Mesangial cell (primary cell): ENCODE data around the gene METTL25B. TPM values are rescaled to one million over a fixed set of nuclear protein-coding genes. Genes with fewer than 3 reads are reported as not detected.

Source experiments
- total RNA-seq: library from RNA; depleted of rRNA; stranded (reverse); fragments of >200 nt; gene quantifications from 2 replicates; pipeline ENCODE4 v1.2.3, GENCODE V29; 2015

Gene METTL25B
- total RNA-seq: 11.7 and 17.1 TPM in 2 replicates

DNA sequence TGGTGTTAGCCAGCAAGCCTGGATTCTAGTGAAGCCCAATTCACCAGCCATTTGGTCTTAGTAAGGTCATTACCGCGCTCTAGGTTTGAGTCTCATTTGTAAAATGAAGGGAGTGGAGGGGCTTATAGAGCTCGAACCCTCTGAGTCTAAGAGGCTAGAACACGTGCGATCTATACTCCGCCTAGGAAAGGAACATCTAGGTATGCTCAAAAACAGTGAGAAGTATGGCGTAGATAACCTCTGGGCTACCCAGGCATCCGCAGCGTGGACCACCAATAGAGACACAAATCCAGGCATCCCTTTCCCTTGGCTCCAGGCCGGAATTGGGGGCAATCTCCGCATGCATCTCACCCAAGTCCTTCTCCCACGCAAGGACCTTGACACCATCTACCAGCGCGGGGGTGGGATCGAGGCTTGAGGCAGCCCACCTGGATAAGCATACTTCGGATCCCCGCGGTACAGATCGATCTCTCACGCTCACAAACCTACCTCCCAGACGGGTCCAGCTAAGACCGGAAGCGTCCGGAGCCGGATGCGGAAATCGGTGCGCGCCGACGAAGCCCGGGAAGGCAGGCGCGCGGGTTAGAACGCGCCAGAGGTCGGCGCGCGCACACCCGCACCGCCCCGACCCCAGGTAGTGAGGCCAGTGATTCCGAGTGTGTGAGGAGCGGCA is at the start of gene METTL25B:
TSS of gene METTL25B (plus strand) at position 544 of the 673 bp plus-strand sequence. CDS start 636 bp downstream, outside the sequence.

DNA sequence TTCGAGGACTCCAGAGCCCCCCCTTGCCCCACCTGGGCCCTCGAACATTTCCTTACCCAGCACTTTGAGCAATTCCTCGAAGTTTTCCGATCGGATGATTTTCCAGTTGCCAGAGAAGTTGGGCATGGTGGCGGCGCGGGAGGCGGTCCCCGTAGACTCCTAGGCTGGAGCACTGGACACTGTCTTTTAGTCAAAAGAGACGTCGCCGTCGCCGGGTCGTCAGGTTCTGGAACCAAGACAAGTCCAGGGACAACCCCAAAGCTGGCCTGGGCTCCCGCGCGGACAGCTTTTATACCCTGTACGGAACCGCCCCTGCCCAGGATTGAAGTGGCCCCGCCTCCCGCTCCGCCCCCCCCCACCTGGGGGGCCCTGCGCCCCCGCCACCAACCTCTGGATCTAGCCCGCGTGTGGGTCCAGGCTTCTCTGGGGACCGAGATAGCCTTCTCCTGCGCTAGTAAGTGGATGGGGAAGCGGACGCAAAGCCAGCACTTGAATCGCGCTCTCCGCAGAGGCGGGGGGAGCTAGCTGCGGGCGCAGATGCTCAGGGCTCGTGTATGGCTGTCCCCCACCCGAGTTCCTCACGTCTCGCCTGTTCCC is 22.9 kb upstream of the METTL25B start, which contains the start of gene CRABP2:
TSS of gene CRABP2 (minus strand) at position 263 of the 597 bp plus-strand sequence. CDS start at position 126, 137 bp downstream.

GRCh38 chr1:156728599-156729462 is 562 bp downstream of the METTL25B start, which contains the start of gene ISG20L2:
TSS of gene ISG20L2 (minus strand) at chr1:156728766. CDS start at chr1:156727652, 1,114 bp downstream.

DNA sequence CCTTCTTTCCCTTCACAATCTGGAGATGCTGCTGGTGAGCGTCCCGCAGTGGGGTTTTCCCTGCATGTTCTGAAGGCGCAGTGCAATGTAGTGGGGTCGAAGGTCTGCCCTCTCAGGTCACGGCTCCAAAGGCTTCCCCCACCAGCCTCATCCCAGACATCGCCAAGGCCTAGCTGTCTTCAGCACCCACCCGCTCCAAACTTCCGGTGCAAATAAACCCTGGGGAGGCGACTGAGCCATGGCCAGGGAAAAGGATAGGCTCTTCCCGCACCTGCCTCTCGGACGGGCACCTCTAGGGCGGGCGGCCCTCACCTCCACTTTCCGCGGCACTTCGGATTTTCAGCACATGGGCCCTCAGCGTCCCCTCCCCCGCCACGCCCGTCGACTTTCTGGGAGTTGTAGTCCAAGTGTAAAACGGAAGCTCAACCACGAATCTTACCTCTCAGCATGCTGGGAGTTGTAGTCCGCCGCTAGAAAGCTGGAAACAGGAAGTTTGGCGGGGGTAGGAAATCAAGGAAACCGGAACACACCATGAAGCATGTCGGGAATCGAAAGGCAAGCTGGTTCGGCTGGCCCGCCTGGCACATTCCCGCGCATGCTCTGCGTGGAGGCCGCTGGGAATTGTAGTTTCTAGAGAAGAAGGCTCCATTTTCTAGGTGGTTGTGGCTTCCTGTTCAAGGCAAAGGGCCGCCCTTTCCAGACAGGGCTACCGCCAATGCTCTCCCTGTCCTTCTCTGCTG is 12.6 kb downstream of the METTL25B start, which contains the start of gene MRPL24:
TSS of gene MRPL24 (minus strand) at position 348 of the 740 bp plus-strand sequence. CDS start 2,384 bp downstream, outside the sequence.

DNA sequence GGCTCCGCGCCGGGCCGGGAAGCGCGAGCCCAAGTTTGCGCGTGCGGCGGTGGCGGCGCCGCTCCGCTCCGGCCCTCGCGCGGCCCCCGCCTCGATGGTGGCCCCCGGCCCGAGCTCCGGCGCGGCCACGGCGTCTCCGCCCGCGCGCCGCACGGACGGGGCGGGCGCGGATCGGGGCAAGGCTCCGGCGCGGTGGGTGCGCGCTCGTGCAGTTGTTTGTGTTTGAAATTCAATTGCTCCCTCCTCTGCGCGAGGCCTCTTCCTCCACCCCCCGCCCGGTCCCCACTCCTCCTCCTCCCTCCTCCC is 23.1 kb downstream of the METTL25B start, which contains the start of gene HDGF:
TSS of gene HDGF (minus strand) at position 225 of the 306 bp plus-strand sequence. CDS start 246 bp downstream, outside the sequence.

DNA sequence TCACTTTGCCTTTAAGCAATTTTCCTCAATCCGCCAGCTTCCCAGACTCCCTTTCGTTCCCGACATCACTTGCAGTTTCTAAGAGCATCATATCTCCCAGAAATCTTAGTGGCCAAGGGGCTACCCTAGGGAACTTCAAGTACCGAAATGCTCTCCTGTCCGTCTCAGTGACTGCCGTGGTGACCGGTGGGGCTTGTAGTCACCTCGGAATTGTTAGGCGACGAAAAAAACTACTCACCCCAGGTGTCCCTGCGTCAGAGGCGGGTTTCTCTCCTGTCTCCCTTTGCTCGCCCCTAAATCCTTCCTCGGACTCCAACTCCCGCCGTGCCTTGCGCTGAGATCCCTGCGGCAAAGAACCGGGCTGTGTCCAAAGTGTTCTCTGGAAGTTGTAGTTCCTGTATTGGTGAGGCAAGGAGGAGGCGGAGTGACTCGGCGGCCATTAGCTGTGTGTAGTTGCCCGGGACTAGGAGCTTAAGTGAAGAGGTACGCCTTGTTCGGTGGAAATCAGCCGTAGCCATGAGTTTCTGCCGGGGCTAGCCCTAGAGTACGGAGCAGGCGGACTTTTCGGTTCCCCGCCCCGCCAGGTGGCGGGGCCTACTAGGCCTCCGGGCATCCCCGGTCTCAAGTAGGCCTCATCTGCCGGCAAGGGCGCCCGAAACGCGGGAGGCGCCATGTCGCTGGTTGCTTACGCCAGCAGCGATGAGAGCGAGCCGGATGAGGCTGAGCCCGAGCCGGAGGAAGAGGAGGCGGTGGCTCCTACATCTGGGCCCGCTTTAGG is 39.0 kb downstream of the METTL25B start, which contains the start of gene PRCC:
TSS of gene PRCC (plus strand) at position 435 of the 778 bp plus-strand sequence. CDS start at position 672, 237 bp downstream.

Other genes with a start within 250 kb of the METTL25B start
- 16.5 and 30.7 TPM in 2 replicates for gene MEF2D, start 227.7 kb upstream of the METTL25B start, total RNA-seq
- 5.2 and 71.4 TPM in 2 replicates for gene IQGAP3, start 155.9 kb upstream of the METTL25B start, total RNA-seq
- gene TTC24, start 148.7 kb upstream of the METTL25B start, total RNA-seq: not detected in 2 replicates
- 116 and 139 TPM in 2 replicates for gene NAXE, start 136.7 kb upstream of the METTL25B start, total RNA-seq
- gene GPATCH4, start 127.0 kb upstream of the METTL25B start, total RNA-seq: 12.7 and 18.6 TPM in 2 replicates
- 0.25 TPM in 1 of 2 replicates, not detected in the other for gene HAPLN2, start 109.1 kb upstream of the METTL25B start, total RNA-seq
- gene BCAN, start 86.4 kb upstream of the METTL25B start, total RNA-seq: not detected in 2 replicates
- gene NES, start 51.1 kb upstream of the METTL25B start, total RNA-seq: 13.4 and 31.9 TPM in 2 replicates
- gene CRABP2, start 22.9 kb upstream of the METTL25B start, total RNA-seq: 2.1 and 19.6 TPM in 2 replicates
- 15.1 and 19.4 TPM in 2 replicates for gene ISG20L2, start 297 bp downstream of the METTL25B start, total RNA-seq
- gene MRPL24, start 12.6 kb downstream of the METTL25B start, total RNA-seq: 54.6 and 63.2 TPM in 2 replicates
- 130 and 187 TPM in 2 replicates for gene HDGF, start 23.2 kb downstream of the METTL25B start, total RNA-seq
- 43.4 and 46.6 TPM in 2 replicates for gene PRCC, start 39.1 kb downstream of the METTL25B start, total RNA-seq
- gene SH2D2A, start 88.4 kb downstream of the METTL25B start, total RNA-seq: 2.3 and 2.7 TPM in 2 replicates
- gene INSRR, start 130.6 kb downstream of the METTL25B start, total RNA-seq: under 0.01 TPM in 1 of 2 replicates, not detected in the other
- gene NTRK1, start 132.4 kb downstream of the METTL25B start, total RNA-seq: under 0.01 and 0.13 TPM in 2 replicates
- 18.0 and 26.7 TPM in 2 replicates for gene PEAR1, start 165.2 kb downstream of the METTL25B start, total RNA-seq
- not detected in 2 replicates for gene LRRC71, start 192.2 kb downstream of the METTL25B start, total RNA-seq